NCI-H345 treated with DMSO at 0.1 percent for 48 hours (cell line): ENCODE data around the gene CBX7.

Experiments
- DNase-seq: peaks from one replicate; lab custom pipeline; 2025; ENCODE audit not compliant: unreplicated experiment; lab: John Stamatoyannopoulos, UW

The CBX7 gene

GRCh38 chr22:39148026-39148726, 4.3 kb downstream of the CBX7 start:
- DNase-seq = no peak

GRCh38 chr22:39147335-39148025, 5.0 kb downstream of the CBX7 start:
- DNase-seq = no peak

DNA sequence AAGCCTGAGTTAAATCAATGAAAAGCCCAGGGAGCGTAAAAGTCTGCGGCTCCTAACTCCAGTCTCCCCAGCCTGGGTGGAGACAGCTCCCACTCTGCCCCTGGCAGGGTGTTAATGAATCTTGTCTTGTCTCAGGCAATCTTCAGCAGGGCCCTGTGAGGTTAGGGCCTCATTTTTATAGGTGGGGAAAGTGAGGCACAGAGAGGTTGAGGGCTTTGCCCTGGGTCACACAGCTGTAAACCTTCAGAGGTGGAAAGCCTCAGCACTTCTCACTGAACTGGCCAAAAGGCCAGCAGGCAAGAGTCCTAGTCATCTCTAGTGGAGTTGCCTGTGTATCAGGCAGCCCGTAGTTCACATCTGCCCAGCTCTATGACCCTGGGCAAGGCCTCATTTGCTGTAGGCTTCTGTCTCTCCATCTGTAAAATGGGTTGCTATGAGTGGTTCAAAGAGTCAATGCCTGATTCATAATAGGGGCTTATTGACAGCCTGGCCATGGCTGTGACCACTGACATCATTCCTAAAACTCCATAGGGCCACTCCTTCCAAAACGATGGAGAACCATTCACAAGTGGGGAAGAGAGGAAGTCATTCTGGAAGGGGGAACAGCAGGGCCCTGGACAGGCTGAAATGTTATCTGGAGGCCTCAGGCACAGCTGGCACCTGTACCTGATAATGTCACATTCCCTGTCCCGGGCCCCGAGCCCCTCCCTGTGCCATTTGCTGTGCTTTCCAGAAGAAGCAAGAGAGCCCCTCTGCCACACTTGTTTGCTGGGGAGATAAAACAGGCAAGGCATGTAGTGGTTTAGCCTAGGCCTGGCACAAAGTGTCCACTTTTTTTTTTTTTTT, 6.0 kb downstream of the CBX7 start:
- no peak for DNase-seq

- DNase-seq = no peak
Measured at GRCh38 chr22:39144101-39144767, 8.2 kb downstream of the CBX7 start.

- no peak for DNase-seq
Measured at GRCh38 chr22:39142088-39142680, 10.3 kb downstream of the CBX7 start.

GRCh38 chr22:39139933-39140332, 12.5 kb downstream of the CBX7 start:
- DNase-seq = no peak

- no peak for DNase-seq
Measured at GRCh38 chr22:39138357-39138997, 14.0 kb downstream of the CBX7 start.

GRCh38 chr22:39136317-39136716, 16.2 kb downstream of the CBX7 start:
- no peak for DNase-seq

- DNase-seq = no peak
Measured at GRCh38 chr22:39135092-39135896, 17.2 kb downstream of the CBX7 start.

GRCh38 chr22:39134366-39135091, 18.0 kb downstream of the CBX7 start:
- no peak for DNase-seq

GRCh38 chr22:39133871-39134270, 18.6 kb downstream of the CBX7 start:
- DNase-seq = no peak

DNA sequence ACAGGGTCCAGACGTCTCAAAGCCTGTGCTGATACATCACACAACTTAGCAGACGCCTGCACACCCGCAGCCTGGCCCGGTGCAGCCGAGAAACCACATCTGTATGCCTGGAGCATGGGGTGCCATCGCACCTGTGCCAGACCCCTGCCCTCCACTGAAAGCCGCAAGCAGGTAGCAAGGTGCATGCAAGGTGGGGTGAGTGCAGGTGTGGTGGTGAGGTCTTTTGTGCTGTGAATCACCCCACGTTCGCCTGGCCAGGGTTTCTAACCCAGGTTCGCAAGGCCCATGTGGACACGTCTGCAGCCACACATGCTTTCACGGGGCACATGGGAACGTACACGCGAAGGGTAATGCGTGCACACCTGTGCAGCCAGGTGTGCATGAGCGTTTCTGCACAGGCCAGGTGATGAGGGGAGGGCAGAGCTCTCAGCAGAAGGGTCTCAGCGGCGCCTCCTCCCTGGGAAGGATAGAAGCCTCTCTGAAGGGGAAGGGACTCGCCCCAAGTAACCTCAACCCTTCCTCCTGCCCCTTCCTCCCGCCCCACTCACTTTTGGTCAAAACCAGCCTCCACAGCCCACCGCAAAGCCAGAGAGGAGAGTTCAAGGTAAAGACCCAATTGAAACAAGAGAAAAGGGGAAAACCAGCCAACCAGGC, 19.5 kb downstream of the CBX7 start:
- no peak for DNase-seq

DNA sequence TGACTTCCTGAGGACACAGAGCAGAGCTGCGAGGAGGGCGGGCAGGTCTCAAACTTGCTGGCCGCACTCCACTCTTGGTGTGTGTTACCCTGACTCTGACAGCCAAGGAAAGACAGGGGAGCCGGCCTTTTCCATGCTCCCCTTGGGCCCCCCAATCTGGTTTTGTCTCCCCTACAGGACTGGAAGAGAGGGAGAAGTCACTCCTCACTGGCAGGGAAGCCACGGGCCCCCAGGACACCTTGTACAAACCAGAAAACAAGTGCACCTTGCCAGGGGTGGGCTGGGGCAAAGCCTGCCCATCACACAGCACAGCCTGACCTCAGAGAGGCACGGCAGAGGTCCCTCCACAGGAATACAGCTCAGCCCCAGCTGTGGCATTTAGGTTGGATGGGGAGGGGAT, 20.2 kb downstream of the CBX7 start:
- DNase-seq = no peak

GRCh38 chr22:39130892-39131855, 21.3 kb downstream of the CBX7 start:
- DNase-seq = no peak

GRCh38 chr22:39130152-39130704, 22.3 kb downstream of the CBX7 start:
- no peak for DNase-seq

DNA sequence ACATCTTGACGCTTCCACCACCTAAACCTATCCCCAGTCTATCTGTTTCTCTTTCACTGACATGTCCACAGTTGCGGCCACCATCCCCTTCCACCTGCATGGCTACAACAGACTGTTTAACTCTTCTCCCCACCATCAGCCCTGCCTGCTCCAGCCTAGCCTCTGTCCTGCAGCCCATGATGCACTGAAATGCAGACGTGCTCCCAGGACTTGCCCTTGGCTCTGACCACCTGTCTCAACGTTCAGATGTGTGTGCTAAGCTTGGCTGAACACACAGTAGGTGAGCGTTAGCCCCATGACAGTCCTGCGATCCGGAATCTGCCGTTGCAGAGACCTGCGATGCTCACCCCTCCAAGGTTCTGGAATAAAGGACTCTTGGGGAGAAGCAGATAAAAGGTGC, 22.7 kb downstream of the CBX7 start:
- no peak for DNase-seq

GRCh38 chr22:39129081-39129480, 23.4 kb downstream of the CBX7 start:
- no peak for DNase-seq
